HepG2 (cell line): ENCODE results near the gene GPRC5D.

ENCODE experiments used
- ELF1 ChIP-seq: sonication (generic); formaldehyde crosslinking; IDR thresholded peaks from 2 replicates; pipeline ENCODE4 v1.4.0; 2020; ENCODE audit warnings: missing genetic modification reagents
- NCOA1 ChIP-seq: sonication (generic); formaldehyde crosslinking; IDR thresholded peaks from 2 replicates; pipeline ENCODE4 v1.9.0; 2021; ENCODE audit warnings: missing genetic modification reagents
- PRPF4 ChIP-seq: fragments of 200-400 bp; formaldehyde crosslinking; IDR thresholded peaks from 2 replicates; pipeline ENCODE4 v1.6.1; 2016; ENCODE audit warnings: low read length, low read depth; ENCODE audit not compliant: poor library complexity, severe bottlenecking
- SMARCC2 ChIP-seq: fragments of 450-650 bp; IDR thresholded peaks from 2 replicates; pipeline ENCODE4 v1.6.1; 2017; ENCODE audit warnings: antibody characterized with exemption, mild to moderate bottlenecking
- ZNF713 ChIP-seq: sonication (generic); formaldehyde crosslinking; IDR thresholded peaks from 2 replicates; pipeline ENCODE4 v1.4.0; 2020; ENCODE audit warnings: mild to moderate bottlenecking, missing genetic modification reagents
- TF ChIP-seq, protein P1 (sequence below): sonication (generic); formaldehyde crosslinking; IDR thresholded peaks from 2 replicates; pipeline ENCODE4 v1.4.0; 2020; ENCODE audit warnings: missing genetic modification reagents

DNA sequence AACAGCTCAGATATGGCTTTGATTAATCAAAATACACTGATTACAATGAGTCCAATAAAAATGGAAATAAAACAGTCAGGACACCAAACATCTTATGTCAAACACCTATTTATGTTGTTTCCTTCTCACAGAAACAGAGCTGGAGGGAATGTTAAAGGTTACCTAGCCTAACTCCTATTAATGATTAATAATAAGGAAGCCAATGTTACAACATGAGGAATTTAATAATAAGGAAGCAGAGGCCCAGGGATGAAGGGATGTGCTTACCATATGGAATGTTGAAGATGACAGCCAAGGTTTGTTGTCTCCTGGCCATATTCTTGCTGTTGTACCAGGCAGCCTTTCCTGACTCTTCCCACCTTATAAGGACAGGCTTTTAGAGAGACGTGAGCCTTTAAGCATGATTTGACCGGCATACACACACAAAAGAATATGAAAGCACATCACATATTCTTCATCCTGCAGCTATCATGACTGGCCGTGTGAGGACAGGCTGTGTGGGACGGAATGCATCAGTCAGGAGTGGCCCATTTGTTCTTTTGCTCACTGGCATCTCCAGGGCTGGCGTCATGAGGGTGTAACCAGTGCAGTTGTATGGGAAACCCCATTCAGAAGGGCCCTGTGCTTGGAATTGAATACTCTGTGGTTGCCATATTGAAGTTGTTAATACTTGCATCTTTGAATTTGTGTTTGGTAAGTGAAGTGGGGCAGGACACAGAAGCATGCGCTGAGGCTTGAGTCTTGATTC, 3.1 kb upstream of the GPRC5D start:
- TF ChIP-seq ELF1: no peak
- no peak for TF ChIP-seq PRPF4
- TF ChIP-seq NCOA1 (CRISPR knock-in tag): no peak
- no peak for TF ChIP-seq SMARCC2
- TF ChIP-seq, protein P1, sequence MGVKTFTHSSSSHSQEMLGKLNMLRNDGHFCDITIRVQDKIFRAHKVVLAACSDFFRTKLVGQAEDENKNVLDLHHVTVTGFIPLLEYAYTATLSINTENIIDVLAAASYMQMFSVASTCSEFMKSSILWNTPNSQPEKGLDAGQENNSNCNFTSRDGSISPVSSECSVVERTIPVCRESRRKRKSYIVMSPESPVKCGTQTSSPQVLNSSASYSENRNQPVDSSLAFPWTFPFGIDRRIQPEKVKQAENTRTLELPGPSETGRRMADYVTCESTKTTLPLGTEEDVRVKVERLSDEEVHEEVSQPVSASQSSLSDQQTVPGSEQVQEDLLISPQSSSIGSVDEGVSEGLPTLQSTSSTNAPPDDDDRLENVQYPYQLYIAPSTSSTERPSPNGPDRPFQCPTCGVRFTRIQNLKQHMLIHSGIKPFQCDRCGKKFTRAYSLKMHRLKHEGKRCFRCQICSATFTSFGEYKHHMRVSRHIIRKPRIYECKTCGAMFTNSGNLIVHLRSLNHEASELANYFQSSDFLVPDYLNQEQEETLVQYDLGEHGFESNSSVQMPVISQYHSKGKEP (CRISPR knock-in tag): no peak
- no peak for TF ChIP-seq ZNF713 (CRISPR knock-in tag)
